ENCODE measurements around the gene KREMEN2. TPM values are rescaled to one million over a fixed set of nuclear protein-coding genes. Genes with fewer than 3 reads are reported as not detected.

KREMEN2 gene
- total and polyA plus RNA-seq, 9 of the 15 experiments (the other 6 are each of a cell fraction or from before 2014, with no cell fraction given): 0.04 to 7.7 (median 1.5) TPM; not detected in 1

DNA sequence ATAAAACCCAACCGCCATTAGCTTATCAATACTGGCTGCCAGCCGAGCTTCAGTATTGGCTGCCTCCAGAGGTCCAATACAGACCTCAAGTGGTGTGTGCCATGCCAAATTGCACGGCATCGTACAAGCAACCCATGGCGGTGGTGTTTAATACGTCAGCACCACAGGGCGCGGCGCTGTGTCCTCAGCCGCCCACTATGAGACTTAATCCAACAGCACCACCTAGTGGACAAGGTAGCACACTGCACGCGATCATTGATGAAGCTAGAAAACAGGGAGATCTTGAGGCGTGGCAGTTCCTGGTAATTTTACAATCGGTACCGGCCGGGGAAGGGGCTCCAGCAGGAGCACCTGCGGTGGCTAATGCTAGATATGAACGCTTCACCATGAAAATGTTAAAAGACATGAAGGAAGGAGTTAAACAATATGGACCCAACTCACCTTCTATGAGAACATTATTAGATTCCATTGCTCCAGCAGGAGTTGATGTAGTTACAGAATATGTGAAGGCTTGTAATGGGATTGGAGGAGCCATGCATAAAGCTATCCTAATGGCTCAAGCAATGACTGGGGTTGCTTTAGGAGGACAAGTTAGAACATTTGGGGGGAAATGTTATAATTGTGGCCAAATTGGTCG, 36.9 kb upstream of the KREMEN2 start (continued):
- TF ChIP-seq, protein P1, sequence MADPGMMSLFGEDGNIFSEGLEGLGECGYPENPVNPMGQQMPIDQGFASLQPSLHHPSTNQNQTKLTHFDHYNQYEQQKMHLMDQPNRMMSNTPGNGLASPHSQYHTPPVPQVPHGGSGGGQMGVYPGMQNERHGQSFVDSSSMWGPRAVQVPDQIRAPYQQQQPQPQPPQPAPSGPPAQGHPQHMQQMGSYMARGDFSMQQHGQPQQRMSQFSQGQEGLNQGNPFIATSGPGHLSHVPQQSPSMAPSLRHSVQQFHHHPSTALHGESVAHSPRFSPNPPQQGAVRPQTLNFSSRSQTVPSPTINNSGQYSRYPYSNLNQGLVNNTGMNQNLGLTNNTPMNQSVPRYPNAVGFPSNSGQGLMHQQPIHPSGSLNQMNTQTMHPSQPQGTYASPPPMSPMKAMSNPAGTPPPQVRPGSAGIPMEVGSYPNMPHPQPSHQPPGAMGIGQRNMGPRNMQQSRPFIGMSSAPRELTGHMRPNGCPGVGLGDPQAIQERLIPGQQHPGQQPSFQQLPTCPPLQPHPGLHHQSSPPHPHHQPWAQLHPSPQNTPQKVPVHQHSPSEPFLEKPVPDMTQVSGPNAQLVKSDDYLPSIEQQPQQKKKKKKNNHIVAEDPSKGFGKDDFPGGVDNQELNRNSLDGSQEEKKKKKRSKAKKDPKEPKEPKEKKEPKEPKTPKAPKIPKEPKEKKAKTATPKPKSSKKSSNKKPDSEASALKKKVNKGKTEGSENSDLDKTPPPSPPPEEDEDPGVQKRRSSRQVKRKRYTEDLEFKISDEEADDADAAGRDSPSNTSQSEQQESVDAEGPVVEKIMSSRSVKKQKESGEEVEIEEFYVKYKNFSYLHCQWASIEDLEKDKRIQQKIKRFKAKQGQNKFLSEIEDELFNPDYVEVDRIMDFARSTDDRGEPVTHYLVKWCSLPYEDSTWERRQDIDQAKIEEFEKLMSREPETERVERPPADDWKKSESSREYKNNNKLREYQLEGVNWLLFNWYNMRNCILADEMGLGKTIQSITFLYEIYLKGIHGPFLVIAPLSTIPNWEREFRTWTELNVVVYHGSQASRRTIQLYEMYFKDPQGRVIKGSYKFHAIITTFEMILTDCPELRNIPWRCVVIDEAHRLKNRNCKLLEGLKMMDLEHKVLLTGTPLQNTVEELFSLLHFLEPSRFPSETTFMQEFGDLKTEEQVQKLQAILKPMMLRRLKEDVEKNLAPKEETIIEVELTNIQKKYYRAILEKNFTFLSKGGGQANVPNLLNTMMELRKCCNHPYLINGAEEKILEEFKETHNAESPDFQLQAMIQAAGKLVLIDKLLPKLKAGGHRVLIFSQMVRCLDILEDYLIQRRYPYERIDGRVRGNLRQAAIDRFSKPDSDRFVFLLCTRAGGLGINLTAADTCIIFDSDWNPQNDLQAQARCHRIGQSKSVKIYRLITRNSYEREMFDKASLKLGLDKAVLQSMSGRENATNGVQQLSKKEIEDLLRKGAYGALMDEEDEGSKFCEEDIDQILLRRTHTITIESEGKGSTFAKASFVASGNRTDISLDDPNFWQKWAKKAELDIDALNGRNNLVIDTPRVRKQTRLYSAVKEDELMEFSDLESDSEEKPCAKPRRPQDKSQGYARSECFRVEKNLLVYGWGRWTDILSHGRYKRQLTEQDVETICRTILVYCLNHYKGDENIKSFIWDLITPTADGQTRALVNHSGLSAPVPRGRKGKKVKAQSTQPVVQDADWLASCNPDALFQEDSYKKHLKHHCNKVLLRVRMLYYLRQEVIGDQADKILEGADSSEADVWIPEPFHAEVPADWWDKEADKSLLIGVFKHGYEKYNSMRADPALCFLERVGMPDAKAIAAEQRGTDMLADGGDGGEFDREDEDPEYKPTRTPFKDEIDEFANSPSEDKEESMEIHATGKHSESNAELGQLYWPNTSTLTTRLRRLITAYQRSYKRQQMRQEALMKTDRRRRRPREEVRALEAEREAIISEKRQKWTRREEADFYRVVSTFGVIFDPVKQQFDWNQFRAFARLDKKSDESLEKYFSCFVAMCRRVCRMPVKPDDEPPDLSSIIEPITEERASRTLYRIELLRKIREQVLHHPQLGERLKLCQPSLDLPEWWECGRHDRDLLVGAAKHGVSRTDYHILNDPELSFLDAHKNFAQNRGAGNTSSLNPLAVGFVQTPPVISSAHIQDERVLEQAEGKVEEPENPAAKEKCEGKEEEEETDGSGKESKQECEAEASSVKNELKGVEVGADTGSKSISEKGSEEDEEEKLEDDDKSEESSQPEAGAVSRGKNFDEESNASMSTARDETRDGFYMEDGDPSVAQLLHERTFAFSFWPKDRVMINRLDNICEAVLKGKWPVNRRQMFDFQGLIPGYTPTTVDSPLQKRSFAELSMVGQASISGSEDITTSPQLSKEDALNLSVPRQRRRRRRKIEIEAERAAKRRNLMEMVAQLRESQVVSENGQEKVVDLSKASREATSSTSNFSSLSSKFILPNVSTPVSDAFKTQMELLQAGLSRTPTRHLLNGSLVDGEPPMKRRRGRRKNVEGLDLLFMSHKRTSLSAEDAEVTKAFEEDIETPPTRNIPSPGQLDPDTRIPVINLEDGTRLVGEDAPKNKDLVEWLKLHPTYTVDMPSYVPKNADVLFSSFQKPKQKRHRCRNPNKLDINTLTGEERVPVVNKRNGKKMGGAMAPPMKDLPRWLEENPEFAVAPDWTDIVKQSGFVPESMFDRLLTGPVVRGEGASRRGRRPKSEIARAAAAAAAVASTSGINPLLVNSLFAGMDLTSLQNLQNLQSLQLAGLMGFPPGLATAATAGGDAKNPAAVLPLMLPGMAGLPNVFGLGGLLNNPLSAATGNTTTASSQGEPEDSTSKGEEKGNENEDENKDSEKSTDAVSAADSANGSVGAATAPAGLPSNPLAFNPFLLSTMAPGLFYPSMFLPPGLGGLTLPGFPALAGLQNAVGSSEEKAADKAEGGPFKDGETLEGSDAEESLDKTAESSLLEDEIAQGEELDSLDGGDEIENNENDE (IDR thresholded peaks at IDR 0.05; ENCODE audit: low read depth, low read length): no peak
- TF ChIP-seq MXI1 (IDR thresholded peaks at IDR 0.05; ENCODE audit: low read depth, low read length) (no peak), BCOR (IDR thresholded peaks at IDR 0.05) (peak; percentile 20; the same call in 1 of the 2 replicates), CEBPG (CRISPR knock-in tag; IDR thresholded peaks at IDR 0.05) (no peak), CEBPG (tag; conservative IDR thresholded peaks at IDR 0.05 in 1 of 2, IDR thresholded peaks at IDR 0.05 in 1 of 2) (no peak), DPF2 (IDR thresholded peaks at IDR 0.05) (no peak), DDX20 (tag; IDR thresholded peaks at IDR 0.05; ENCODE audit: low read depth) (no peak), ZNF384 (IDR thresholded peaks at IDR 0.05; ENCODE audit: low read depth, low read length) (no peak), ZKSCAN8 (CRISPR knock-in tag; IDR thresholded peaks at IDR 0.05) (no peak)
- TF ChIP-seq, protein P2, sequence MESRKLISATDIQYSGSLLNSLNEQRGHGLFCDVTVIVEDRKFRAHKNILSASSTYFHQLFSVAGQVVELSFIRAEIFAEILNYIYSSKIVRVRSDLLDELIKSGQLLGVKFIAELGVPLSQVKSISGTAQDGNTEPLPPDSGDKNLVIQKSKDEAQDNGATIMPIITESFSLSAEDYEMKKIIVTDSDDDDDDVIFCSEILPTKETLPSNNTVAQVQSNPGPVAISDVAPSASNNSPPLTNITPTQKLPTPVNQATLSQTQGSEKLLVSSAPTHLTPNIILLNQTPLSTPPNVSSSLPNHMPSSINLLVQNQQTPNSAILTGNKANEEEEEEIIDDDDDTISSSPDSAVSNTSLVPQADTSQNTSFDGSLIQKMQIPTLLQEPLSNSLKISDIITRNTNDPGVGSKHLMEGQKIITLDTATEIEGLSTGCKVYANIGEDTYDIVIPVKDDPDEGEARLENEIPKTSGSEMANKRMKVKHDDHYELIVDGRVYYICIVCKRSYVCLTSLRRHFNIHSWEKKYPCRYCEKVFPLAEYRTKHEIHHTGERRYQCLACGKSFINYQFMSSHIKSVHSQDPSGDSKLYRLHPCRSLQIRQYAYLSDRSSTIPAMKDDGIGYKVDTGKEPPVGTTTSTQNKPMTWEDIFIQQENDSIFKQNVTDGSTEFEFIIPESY (CRISPR knock-in tag; IDR thresholded peaks at IDR 0.05): peak; percentile 64; the same call in 1 of the 2 replicates
- TF ChIP-seq, protein P3, sequence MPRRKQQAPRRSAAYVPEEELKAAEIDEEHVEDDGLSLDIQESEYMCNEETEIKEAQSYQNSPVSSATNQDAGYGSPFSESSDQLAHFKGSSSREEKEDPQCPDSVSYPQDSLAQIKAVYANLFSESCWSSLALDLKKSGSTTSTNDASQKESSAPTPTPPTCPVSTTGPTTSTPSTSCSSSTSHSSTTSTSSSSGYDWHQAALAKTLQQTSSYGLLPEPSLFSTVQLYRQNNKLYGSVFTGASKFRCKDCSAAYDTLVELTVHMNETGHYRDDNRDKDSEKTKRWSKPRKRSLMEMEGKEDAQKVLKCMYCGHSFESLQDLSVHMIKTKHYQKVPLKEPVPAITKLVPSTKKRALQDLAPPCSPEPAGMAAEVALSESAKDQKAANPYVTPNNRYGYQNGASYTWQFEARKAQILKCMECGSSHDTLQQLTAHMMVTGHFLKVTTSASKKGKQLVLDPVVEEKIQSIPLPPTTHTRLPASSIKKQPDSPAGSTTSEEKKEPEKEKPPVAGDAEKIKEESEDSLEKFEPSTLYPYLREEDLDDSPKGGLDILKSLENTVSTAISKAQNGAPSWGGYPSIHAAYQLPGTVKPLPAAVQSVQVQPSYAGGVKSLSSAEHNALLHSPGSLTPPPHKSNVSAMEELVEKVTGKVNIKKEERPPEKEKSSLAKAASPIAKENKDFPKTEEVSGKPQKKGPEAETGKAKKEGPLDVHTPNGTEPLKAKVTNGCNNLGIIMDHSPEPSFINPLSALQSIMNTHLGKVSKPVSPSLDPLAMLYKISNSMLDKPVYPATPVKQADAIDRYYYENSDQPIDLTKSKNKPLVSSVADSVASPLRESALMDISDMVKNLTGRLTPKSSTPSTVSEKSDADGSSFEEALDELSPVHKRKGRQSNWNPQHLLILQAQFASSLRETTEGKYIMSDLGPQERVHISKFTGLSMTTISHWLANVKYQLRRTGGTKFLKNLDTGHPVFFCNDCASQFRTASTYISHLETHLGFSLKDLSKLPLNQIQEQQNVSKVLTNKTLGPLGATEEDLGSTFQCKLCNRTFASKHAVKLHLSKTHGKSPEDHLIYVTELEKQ (CRISPR knock-in tag; IDR thresholded peaks at IDR 0.05): no peak

All from K562 (cell line).